Stomach (tissue), 9 donors: ENCODE results near the gene GCAT. TPM values are rescaled to one million over a fixed set of nuclear protein-coding genes. Genes with fewer than 3 reads are reported as not detected.

Experiments
- DNase-seq, 2 donors: peaks; one replicate each; pipeline versions ENCODE4 v3.0.0 to v3.0.0-alpha.2; 2013 to 2019
- H3K27ac ChIP-seq, 5 donors: fragments of 200-600 bp in 4 of 5; sonication (generic) in 4 of 5; one replicate each; pipeline ENCODE4 v1.5.1; 2013 to 2019; ENCODE audit warnings: mild to moderate bottlenecking in 1 of 5, moderate library complexity in 1 of 5
- H3K27me3 ChIP-seq, 3 donors: fragments of 200-600 bp; sonication (generic); one replicate each; pipeline ENCODE4 v1.5.1; 2017 to 2019; ENCODE audit warnings: mixed run types in 1 of 3
- H3K36me3 ChIP-seq, 4 donors: fragments of 200-600 bp; sonication (generic); 1 replicate in 3 of 4; 2 replicates in 1 of 4; pipeline ENCODE4 v1.5.1; 2016 to 2019
- H3K4me1 ChIP-seq, 4 donors: fragments of 200-600 bp; sonication (generic); one replicate each; pipeline ENCODE4 v1.5.1; 2016 to 2019
- H3K4me3 ChIP-seq, 4 donors: fragments of 200-600 bp; sonication (generic) in 3 of 4; one replicate each; pipeline ENCODE4 v1.5.1; 2016 to 2019; ENCODE audit warnings: mild to moderate bottlenecking in 1 of 4
- H3K9me3 ChIP-seq, 4 donors: fragments of 200-600 bp; sonication (generic); one replicate each; pipeline ENCODE4 v1.5.1; 2016 to 2019
- CTCF ChIP-seq, 7 experiments: fragments of 450-650 bp in 4 of 7; fragments of 200-600 bp in 3 of 7; sonication (generic) in 3 of 7; IDR thresholded peaks; one replicate each; pipeline ENCODE4 v1.5.1; 2016 to 2019; ENCODE audit warnings: antibody characterized with exemption in 7 of 7, control low read depth in 2 of 7, mild to moderate bottlenecking in 1 of 7
- EP300 ChIP-seq: sonication (generic); formaldehyde crosslinking; IDR thresholded peaks from one replicate; pipeline ENCODE4 v1.6.1; 2017; ENCODE audit warnings: antibody characterized with exemption
- POLR2A ChIP-seq, 4 donors: fragments of 450-650 bp; IDR thresholded peaks; one replicate each; pipeline ENCODE4 v1.6.1; 2016; ENCODE audit warnings: antibody characterized with exemption in 4 of 4, control low read depth in 2 of 4, mild to moderate bottlenecking in 1 of 4, moderate library complexity in 1 of 4
- POLR2AphosphoS5 ChIP-seq, 3 donors: sonication (generic); formaldehyde crosslinking; IDR thresholded peaks; one replicate each; pipeline ENCODE4 v1.6.1; 2016; ENCODE audit warnings: antibody characterized with exemption in 3 of 3
- WGBS, 5 donors: extraction: QIAGEN DNeasy Blood & Tissue Kit in 3 of 5; methylation state at CpG; one replicate each; pipeline versions ENCODE4 v1.1.5 to v1.1.7; 2013 to 2018; 5-methylcytosine and 5-hydroxymethylcytosine counted together
- intact Hi-C: fragments of 100-400 bp; cut with DNase I; formaldehyde crosslinking; loops from one replicate; pipeline ENCODE4 v1.15.1; 2023; ENCODE audit warnings: low total_unique reads
- polyA plus RNA-seq, 3 donors: library from polyadenylated mRNA; stranded (reverse); fragments of 200-250 nt; gene quantifications; one replicate each; pipeline ENCODE4 v1.2.3, GENCODE V29; 2013
- total RNA-seq, 5 donors: library from RNA; depleted of rRNA; stranded (reverse); fragments of >200 nt; gene quantifications; one replicate each; pipeline versions ENCODE4 v1.1.0 to v1.2.3, GENCODE V29; 2014 to 2016
- donor health status: healthy with polysubstance abuse.
- donor health status: Bipolar disorder and iron deficiency.
- donor health status: healthy.

GCAT gene
- total and polyA plus RNA-seq, 8 donors: 0.45 to 158 (median 23.4) TPM; not detected in 1

DNA sequence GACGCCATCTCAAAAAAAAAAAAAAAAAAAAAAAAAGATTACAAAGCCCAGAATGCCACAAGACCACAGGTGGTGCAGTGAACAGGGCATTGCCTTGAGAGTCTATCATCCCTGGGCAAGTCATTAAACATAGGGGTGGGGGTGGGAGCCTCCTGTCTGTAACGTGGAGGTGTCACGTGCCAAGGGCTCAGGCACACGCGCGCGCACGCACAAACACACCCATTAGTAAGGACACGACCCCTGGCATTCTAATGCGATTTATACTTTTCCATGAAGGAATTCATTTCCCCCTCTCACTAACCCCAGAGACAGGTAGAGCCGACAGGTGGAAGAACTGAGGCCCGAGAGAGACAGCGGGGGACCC lies 5.8 kb upstream of the GCAT start:
- TF ChIP-seq CTCF (IDR thresholded peaks at IDR 0.05): no peak
- TF ChIP-seq EP300: no peak
- TF ChIP-seq POLR2AphosphoS5 (IDR thresholded peaks at IDR 0.05): no peak
- no peak for TF ChIP-seq POLR2A (IDR thresholded peaks at IDR 0.05)
- Histone ChIP-seq H3K4me1 (peaks cover 27 to 52% (median 49%) of the 10 kb centered on the region in 4 donors), H3K9me3 (no peaks in the 10 kb centered on the region), H3K36me3 (no peaks in the 10 kb centered on the region), H3K27me3 (peaks cover 0 to 7% (median 0%) of the 10 kb centered on the region in 3 donors), H3K27ac (peak overlapping the region; percentile 48 to 83 (median 72)), H3K4me3 (peak overlapping the region; percentile 44 to 65 (median 61))
- peak in 1 of 2 donors; percentile 77 for DNase-seq
- intact Hi-C loops: no loop called here
- WGBS, 5 donors: 3 to 10% (median 3%) methylated on average over 10 to 13 of the region's 13 CpGs

- WGBS, 5 donors: 1 to 5% (median 1%) methylated on average over 20 to 63 of the region's 63 CpGs
- intact Hi-C loops: no loop called here
- peak; percentile 60 to 93 for DNase-seq
Measured at GRCh38 chr22:37802310-37803194, 5.2 kb upstream of the GCAT start.

DNA sequence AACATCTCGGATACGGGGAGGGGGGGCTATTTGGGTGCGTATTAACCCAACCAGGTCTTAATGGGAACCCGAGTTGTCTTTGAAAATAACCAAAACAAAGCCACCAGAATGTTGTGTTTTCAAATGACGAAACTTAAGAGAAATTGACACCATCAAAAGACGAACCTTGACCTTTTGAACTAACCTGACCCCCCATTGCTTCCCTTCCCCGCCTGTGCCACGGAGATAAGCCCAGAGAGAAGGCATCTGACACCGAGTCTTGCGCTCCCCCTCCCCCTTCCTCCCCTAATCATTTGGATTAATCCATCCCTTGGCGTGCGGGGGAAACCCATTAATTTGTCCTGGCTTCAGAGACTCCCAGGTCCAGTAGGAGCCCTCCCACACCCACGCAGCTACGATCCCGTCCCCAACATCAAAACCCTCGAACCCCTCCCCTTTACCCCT lies 4.5 kb upstream of the GCAT start:
- peak overlapping the region; percentile 44 to 65 (median 61) for H3K4me3 ChIP-seq
- intact Hi-C loops: no loop called here
- H3K36me3 ChIP-seq: no peaks in the 10 kb centered on the region
- 20 to 47% (median 28%) methylated on average over 16 of the region's 16 CpGs for WGBS, 5 donors
- H3K27ac ChIP-seq: peak overlapping the region in 3 of 5 donors; percentile 48 to 90 (median 73)
- peaks cover 30 to 64% (median 59%) of the 10 kb centered on the region in 4 donors for H3K4me1 ChIP-seq
- peak in 1 of 2 donors; percentile 70 for DNase-seq
- peaks cover 0 to 7% (median 0%) of the 10 kb centered on the region in 3 donors for H3K27me3 ChIP-seq
- no peaks in the 10 kb centered on the region for H3K9me3 ChIP-seq
- TF ChIP-seq POLR2AphosphoS5 (IDR thresholded peaks at IDR 0.05): no peak
- TF ChIP-seq POLR2A (IDR thresholded peaks at IDR 0.05): no peak
- TF ChIP-seq EP300: no peak
- no peak for TF ChIP-seq CTCF (IDR thresholded peaks at IDR 0.05)

More at GRCh38 chr22:37802310-37803194, 5.2 kb upstream of the GCAT start:
- Histone ChIP-seq H3K4me1 (peaks cover 27 to 58% (median 55%) of the 10 kb centered on the region in 4 donors), H3K27ac (peak overlapping the region; percentile 48 to 83 (median 72)), H3K4me3 (peak overlapping the region; percentile 44 to 65 (median 61)), H3K36me3 (no peaks in the 10 kb centered on the region), H3K9me3 (no peaks in the 10 kb centered on the region), H3K27me3 (peaks cover 0 to 7% (median 0%) of the 10 kb centered on the region in 3 donors)
- TF ChIP-seq POLR2AphosphoS5 (IDR thresholded peaks at IDR 0.05) (peak in 2 of 3 donors; percentile 26 to 47), POLR2A (IDR thresholded peaks at IDR 0.05) (no peak)

DNA sequence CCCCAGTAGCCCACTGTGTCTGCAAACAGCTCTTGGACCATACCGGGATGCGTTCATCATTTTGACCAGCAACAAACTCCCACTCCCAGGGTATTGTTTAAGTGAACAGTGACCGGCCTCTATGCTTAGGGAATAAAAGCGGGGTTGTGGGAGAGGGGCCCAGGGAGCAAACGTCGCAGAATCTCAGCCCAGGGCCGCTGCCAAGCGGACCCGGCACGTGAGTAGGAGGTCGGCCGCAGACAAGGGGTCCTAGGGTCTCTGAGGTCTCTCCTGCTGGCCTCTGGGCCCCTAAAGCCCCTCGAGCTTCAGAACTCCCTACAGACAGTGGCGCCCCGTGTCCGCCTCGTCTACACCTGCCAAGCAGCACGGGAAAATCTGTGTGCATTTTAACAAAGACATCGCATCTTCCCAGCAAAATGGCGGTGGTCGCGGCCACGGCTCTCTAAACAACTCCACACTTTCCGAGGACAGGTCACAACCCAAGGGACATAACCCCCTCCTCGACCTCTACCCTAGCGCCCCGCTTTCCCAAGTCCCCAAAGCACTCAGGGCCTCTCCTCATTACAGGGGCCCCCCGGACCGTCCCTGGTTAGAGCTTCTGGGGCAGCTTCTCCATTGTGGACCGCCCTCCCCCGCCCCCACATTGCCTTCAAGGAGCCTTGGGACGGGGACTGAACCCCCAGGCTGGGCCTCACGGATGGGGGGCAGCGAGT lies 3.9 kb upstream of the GCAT start:
- WGBS, 5 donors: 52 to 63% (median 60%) methylated on average over 25 to 34 of the region's 34 CpGs
- no peak for TF ChIP-seq CTCF (IDR thresholded peaks at IDR 0.05)
- TF ChIP-seq POLR2AphosphoS5 (IDR thresholded peaks at IDR 0.05): no peak
- Histone ChIP-seq H3K4me3 (peak overlapping the region in 3 of 4 donors; percentile 56 to 62 (median 58)), H3K4me1 (peaks cover 35 to 70% (median 64%) of the 10 kb centered on the region in 4 donors), H3K27me3 (peaks cover 0 to 7% (median 0%) of the 10 kb centered on the region in 3 donors), H3K9me3 (no peaks in the 10 kb centered on the region), H3K27ac (peak overlapping the region in 4 of 5 donors; percentile 89 to 91 (median 90)), H3K36me3 (no peaks in the 10 kb centered on the region)
- intact Hi-C loops: no loop called here
- DNase-seq: no peak
